Ureter (tissue), 1 donor: ENCODE data around the gene ADA. TPM values are rescaled to one million over a fixed set of nuclear protein-coding genes. Genes with fewer than 3 reads are reported as not detected.
"Not testable (repeated sequence)": the region's sequence is repeated elsewhere in the genome, so short reads cannot be mapped to it uniquely, and the experiment has no call there.

Source experiments
- DNase-seq: peaks from one replicate; pipeline ENCODE4 v3.0.0-alpha.2; 2020; ENCODE audit warnings: low spot score
- total RNA-seq: library from RNA; stranded (reverse); gene quantifications from one replicate; pipeline ENCODE4 v1.2.4, GENCODE V29; 2023
- donor health status: DM: yes; HTN: yes; CAD: no.

Gene ADA
- total RNA-seq: 3.6 TPM

DNA sequence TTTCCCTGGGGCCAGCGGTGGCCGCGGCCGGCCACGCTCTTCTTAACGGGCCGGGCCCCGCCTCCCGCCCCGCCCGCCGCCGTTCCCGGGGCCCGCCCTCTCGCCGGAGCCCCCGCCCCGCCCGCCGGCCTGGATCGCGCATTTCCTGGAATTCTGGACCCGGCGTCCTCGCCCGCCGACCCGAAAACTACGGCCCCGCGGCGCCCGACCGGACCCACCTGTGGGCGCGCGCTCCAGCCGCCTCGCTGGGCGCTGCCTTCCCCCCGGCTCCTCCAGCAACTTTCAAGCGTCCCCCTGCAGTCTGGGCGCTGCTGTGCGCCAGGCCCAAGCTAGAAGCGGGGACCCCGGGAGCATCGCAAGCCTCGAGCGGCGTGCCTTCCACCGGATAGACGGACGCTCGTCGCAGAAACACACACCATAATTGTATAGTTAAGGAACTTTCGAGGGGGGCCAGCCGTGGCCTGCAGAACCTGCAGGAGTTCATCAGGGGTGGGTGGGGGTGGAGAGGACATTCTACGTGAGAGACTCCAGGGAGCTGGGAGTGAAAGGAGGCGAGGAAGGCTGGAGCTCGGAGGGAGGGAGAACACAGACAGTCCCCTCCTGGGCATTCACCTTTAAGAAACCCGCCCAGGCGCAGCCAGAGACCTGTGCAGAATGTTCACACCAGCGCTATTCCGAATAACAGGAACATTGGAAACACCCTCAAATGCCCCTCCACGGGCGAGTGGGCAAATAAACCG lies at the start of gene ADA:
Gene ADA, minus strand, starts transcription at position 16 of the 740 bp plus-strand sequence. CDS start 92 bp downstream, outside the sequence.
- no peak for DNase-seq

GRCh38 chr20:44700306-44700705 lies 48.8 kb upstream of the ADA start:
- DNase-seq: no peak

DNA sequence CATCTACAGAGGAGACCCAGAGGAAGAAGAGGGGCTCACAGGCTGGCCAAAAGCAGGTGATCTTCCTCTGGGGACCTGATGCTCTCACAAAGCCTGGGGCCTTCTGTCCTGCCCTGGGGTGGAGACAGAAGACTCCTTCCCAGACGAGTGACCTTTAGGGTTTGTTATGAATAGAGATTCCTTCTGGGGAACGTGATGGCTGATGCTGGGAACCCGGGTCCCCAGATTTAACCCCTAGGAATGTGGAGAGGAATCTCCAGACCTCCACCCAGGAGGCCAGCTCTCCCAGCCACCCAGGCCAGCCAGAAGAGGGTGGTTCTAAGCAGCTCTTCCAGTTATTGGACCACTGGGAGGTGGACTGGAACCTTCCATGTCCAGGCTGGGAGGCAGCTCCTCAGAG lies 46.9 kb upstream of the ADA start:
- no peak for DNase-seq

- not testable (repeated sequence) for DNase-seq
Observed at GRCh38 chr20:44697041-44697440, 45.5 kb upstream of the ADA start.

GRCh38 chr20:44696315-44696714 lies 44.8 kb upstream of the ADA start:
- DNase-seq: no peak

DNA sequence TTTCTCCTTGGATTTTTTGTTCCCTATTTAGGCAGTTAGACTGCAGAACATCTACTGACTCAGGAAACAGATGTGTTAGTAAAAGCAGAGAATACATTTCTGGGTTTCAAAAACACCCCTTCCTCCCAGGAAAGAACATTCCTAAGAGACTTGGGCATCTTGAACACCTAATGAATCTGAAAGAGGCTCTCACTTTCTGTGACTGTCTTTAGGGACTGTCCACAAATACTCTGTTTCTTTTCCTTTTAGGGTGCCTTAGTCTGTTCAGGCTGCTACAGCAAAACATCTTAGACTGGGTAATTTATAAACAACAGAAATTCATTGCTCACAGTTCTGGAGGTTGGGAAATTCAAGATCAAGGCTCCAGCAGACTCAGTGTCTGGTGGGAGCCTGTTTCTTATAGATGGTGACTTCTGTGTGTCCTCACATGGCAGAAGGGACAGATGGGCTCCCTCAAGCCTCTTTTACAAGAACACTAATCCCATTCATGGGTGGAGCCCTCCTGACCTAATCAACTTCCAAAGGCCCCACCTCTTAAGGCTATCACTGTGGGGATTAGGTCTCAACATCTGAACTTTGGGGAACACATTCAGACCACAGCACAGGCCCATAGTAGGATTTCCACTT lies 44.3 kb upstream of the ADA start:
- no peak for DNase-seq

- no peak for DNase-seq
Observed at GRCh38 chr20:44695295-44695673, 43.8 kb upstream of the ADA start.

- no peak for DNase-seq
Observed at GRCh38 chr20:44694159-44694558, 42.7 kb upstream of the ADA start.

DNA sequence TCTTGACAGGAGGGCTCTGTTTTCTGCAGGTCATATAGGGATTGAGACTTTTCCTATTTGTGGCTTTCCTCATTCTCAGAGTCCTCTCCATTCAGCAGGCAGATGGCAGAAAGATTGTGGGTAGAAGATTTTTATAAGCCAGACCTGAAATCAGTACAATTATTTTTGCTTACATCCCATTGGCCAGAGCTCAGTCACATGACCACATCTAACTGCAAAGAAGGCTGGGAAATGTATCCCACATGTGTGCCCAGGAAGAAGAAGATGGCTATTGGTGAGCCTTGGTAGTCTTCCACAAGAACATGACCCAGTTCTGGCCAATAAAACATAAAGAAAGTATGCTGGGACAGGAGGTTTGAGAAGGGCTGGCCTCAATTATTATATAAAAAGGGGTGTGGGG lies 42.1 kb upstream of the ADA start:
- no peak for DNase-seq

GRCh38 chr20:44692932-44693480 lies 41.5 kb upstream of the ADA start:
- no peak for DNase-seq

DNA sequence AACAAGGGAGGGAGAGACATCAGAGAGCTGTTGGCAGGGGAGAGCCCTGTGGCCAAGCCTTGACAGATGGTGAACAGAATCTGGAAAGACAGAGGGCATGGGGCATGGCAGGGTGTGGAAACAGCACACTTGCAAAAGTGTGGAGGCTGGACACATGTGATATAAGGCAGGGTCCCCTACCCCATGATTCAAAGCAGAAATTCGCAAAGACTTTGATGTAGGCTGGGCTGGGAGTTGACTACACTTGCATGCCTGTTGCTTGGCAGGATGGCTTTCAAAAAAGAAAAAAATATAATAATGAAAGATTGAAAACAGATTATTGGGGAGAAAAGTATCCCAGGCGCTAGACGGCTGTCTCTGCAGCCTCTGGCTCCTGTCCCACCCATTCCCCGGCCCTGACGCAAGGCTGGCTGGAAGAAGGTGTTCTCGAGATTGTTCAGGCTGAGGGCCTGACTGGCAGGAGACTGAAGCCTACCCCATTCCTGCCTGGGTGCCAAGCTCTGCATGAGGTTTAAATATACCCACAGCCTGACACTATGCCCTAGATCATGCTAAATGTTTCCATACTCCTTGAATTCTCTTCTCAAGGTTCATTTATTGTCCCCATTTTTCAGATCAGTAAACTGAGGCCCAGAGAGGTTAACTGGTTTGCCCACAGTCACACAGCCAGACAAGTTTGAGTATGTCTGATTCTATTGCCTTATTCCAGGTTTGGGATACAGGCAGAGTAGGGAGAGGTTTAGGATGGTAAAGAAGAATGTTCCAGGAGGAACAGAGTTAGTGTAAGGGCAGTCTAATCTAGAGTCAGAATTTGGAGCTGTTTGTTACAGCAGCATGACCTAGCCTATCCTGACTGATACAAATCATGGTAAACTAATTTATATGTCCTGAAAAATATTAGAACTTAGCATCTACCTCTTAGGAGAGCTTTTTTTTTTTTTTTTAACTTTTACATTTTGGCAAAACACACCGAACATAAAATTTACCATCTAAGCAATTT lies 40.2 kb upstream of the ADA start:
- DNase-seq: no peak

DNA sequence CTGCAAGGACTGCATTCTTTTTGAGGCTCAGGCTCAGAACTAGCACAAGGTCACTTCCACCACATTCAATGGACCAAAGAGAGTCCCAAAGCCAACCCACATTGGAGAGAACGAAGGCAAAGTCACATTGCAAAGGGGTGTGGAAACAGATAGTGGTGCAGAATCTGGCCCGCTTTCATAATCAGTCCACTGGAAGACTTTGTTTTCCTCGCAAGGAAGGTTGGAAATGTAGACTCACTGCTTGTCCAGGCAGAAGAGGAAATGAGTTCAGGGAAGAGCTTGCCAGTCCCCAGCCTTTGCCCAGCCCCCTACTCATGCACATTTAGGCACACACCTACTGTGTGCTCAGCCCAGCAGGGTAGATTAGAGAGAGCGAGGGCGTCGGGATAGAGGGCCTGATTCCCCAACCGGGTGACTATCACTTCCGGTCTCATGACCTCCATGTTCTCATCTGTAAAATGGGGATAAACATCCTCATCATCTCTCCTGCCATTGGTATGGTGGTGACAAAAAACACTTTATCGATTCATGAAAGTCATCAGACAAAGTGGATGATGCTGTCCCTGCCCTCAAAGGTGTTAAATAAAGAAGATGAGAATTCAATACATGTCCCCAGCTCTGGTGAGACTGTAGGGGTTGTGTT lies 39.4 kb upstream of the ADA start:
- DNase-seq: no peak

- DNase-seq: no peak
Observed at GRCh38 chr20:44689809-44690208, 38.3 kb upstream of the ADA start.

DNA sequence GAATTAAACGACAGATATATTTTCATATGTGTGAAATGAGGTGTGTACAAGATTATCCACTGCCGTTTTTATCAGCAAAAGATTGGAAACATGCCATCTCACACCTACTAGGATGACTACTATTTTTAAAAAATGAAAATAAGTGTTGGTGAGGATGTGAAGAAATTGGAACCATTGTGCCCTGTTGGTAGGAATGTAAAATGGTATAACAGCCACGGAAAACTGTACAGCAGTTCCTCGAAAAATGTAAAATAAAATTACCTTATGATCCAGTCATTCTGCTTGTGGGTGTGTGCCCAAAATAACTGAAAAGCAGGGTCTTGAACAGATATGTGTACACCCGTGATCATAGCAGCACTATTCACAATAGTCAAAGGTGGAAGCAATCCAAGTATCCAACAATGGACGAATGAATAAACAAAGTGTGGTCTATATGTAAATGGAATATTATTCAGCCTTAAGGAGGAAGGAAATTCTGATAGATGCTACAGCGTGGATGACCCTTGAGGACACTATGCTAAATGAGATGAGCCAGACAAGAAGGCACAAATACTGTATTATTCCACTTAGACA lies 36.6 kb upstream of the ADA start:
- DNase-seq: no peak

DNA sequence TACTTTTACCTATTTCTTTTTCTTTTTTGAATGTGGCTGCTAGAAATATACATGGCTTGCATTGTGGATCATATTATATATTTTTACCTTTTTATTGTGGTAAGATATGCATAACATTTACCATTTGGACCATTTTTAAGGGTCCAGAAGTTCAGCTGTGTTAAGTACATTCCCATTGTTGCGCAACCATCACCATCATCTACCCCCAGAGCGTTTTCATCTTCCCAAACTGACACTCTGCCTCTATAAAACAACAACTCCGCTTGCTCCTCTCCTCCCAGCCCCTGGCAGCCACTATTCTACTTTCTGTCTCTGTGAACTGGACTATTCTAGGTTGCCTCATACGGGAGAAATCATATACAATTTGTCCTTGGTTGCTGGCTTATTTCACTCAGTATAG lies 35.4 kb upstream of the ADA start:
- no peak for DNase-seq

GRCh38 chr20:44684047-44684967 lies 32.8 kb upstream of the ADA start:
- DNase-seq: no peak

GRCh38 chr20:44683263-44684046 lies 32.0 kb upstream of the ADA start:
- DNase-seq: no peak

DNA sequence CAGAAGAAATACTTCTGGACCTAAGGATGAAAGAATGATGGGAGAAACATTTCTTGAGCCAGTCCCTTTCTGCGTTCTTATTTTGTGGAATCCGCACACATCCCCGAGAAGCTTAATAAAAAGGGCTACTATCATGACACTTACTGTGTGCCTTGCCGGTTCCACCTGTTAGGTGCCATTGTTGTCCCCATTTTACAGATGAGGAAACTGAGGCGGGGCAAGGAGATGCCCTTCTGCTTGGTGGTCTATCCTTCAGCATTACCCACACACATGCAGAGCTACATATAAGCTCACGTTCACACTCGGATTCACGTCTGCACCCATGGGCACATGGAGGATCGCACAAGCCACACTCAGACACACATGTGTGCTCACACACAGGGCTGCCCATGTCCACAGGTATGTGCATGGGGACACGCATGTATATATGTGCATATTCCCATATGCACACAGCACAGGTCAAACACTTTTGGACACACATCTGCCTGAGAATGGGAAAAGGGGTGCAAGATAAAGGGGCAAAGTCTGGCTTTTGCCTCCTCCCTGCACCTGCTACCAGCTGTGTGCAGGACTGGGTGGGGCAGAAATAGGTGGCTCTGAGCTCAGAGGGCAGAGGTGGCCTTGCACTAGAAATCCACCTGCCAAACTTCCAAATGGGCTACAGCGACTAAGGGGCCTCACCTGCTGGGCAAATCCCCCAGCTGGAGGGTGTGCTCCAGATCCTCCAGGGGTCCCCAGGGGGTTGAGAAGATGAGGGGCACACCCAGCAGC lies 30.5 kb upstream of the ADA start:
- no peak for DNase-seq
